Muscle of arm (tissue), 12 donors: ENCODE data around the gene ADGRG7. TPM values are rescaled to one million over a fixed set of nuclear protein-coding genes. Genes with fewer than 3 reads are reported as not detected.

Experiments
- DNase-seq: peaks from one replicate; pipeline ENCODE4 v3.0.0-alpha.2; 2013
- polyA plus RNA-seq, 12 donors: library from polyadenylated mRNA; unstranded; fragments of 120-200 nt; gene quantifications; one replicate each; pipeline ENCODE4 v1.2.1, GENCODE V29; 2013; ENCODE audit not compliant: insufficient read length in 12 of 12

The ADGRG7 gene
- polyA plus RNA-seq, 12 donors, result 0.21 to 6.7 TPM; not detected in 10

GRCh38 chr3:100743535-100743934 lies 134.1 kb downstream of the ADGRG7 start:
- DNase-seq, result no peak

GRCh38 chr3:100744671-100745070 lies 135.3 kb downstream of the ADGRG7 start:
- DNase-seq, result no peak

Other genes with a start within 250 kb of the ADGRG7 start
- 10 to 100 TPM in 11 of 12 donors, not detected in 1; 48.2 to 77.6 (median 64.3) TPM for gene TOMM70, start 208.5 kb upstream of the ADGRG7 start, polyA plus RNA-seq
- 1 to 10 TPM in 11 of 12 donors, not detected in 1; 4.7 to 7.8 (median 7.0) TPM for gene LNP1, start 208.1 kb upstream of the ADGRG7 start, polyA plus RNA-seq
- 10 to 100 TPM in 11 of 12 donors, not detected in 1; 14.1 to 50.3 (median 20.5) TPM for gene TMEM45A, start 117.0 kb upstream of the ADGRG7 start, polyA plus RNA-seq
- 100 to 1,000 TPM in 4 of 12 donors, 10 to 100 TPM in 7, not detected in 1; 79.4 to 140 (median 99.7) TPM for gene TFG, start 99.9 kb downstream of the ADGRG7 start, polyA plus RNA-seq